RWPE1 (cell line): ENCODE measurements around the gene JPT1.

Experiments used
- CTCF ChIA-PET: fragments of 350-600 bp; sonication (Branson Sonifier 250); formaldehyde crosslinking; extraction: SDS; loops from one replicate; lab custom pipeline; 2021; lab: Yijun Ruan, JAX
- POLR2A ChIA-PET: fragments of 400-600 bp; formaldehyde crosslinking; extraction: SDS; loops from one replicate; lab custom pipeline; 2020; ENCODE audit warnings: antibody characterized with exemption; ENCODE audit not compliant: low non-redundant PET; lab: Yijun Ruan, JAX
- DNase-seq: peaks from one replicate; pipeline ENCODE4 v3.0.0; 2012; ENCODE audit warnings: low spot score
- H3K27ac ChIP-seq: fragments of 450-650 bp; 2 replicates; pipeline ENCODE4 v1.5.1; 2017
- TF ChIP-seq, protein P1 (sequence below): fragments of 450-650 bp; conservative IDR thresholded peaks from 2 replicates; pipeline ENCODE4 v1.5.1; 2017; ENCODE audit warnings: low read depth, mild to moderate bottlenecking

Gene JPT1

GRCh38 chr17:75152523-75152921 lies 1.8 kb downstream of the JPT1 start:
- ChIA-PET CTCF (interaction anchor here (0.6 kb wide), 1 partner anchor 165 kb away, joined by 4 read pairs; no protein-coding TSS in a partner anchor), POLR2A (no interaction called here)
- TF ChIP-seq, protein P1, sequence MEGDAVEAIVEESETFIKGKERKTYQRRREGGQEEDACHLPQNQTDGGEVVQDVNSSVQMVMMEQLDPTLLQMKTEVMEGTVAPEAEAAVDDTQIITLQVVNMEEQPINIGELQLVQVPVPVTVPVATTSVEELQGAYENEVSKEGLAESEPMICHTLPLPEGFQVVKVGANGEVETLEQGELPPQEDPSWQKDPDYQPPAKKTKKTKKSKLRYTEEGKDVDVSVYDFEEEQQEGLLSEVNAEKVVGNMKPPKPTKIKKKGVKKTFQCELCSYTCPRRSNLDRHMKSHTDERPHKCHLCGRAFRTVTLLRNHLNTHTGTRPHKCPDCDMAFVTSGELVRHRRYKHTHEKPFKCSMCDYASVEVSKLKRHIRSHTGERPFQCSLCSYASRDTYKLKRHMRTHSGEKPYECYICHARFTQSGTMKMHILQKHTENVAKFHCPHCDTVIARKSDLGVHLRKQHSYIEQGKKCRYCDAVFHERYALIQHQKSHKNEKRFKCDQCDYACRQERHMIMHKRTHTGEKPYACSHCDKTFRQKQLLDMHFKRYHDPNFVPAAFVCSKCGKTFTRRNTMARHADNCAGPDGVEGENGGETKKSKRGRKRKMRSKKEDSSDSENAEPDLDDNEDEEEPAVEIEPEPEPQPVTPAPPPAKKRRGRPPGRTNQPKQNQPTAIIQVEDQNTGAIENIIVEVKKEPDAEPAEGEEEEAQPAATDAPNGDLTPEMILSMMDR, result no peak
- no peak overlapping the region for H3K27ac ChIP-seq
- no peak for DNase-seq

DNA sequence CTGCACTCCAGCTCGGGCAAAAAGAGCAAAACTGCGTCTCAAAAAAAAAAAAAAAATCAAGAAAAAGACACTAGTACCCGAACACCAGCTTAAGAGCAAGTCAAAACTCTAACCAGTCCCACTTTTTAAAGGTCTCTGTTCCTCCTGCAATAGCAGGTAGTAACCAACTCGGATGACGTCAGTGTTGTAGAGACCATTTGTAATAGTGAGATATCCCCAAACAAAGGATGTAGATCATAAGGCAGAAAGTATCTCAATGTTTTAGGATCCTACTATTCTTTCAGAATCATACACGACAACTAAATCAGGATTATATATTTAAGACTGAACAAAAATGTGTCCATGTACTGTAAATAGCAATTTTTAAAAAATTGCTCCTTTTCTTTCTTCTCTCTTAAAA lies 2.4 kb downstream of the JPT1 start:
- ChIA-PET POLR2A (no interaction called here), CTCF (interaction anchor here (1.0 kb wide), 1 partner anchor 21 kb away, joined by 4 read pairs; no protein-coding TSS in a partner anchor)
- H3K27ac ChIP-seq, result peak overlapping the region; percentile 54
- DNase-seq, result peak; percentile 21
- TF ChIP-seq, protein P1, result no peak

DNA sequence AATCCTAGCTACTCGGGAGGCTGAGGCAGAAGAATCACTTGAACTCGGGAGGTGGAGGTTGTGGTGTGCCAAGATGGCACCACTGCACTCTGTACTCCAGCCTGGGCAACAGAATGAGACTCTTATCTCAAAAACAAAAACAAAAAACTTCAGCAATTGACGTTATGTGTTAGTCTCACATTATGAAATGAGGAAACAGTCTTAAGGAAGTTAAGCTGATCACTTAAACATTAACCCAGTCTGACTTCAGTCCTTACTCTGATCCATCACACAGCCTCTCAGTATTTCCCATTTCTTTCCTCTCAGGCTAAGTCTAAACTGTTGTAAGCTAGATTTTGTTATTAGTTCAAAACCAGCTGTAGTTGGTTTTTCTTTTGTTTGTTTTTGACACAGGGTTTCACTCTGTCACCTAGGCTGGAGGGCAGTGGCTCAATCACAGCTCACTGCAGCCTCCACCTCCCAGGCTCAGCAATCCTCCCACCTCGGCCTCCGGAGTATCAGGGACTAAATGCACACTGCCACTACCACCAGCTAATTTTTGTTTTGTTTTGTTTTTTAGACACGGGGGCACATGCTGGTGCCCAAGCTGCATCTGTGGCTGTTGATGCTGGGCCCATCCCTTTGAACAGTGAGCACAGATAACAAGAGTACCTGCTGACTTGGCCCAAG lies 6.3 kb downstream of the JPT1 start:
- ChIA-PET POLR2A (no interaction called here), CTCF (interaction anchor here (0.6 kb wide), 2 partner anchors 54 to 360 kb away, joined by 3 to 6 read pairs; no protein-coding TSS in a partner anchor)
- peak overlapping the region; percentile 51 for H3K27ac ChIP-seq
- TF ChIP-seq, protein P1, result no peak
- no peak for DNase-seq

DNA sequence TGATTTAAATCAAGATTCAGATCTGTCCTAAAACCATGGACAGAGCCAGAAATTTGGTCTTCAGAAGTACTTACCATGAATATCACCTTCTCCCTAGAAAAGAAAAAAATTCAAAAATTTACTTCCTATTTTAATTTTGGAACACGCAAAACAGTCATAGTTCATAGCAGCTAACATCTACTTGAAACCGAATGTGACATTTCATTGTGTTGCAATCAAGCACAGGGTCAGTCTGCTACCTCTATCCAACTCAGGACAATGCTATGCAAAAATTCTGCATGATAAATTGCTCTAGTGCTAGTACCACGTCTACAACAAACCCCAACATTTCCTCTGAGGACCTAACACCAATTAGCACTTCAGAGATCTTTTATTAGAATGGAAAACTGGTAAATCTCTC lies 7.7 kb downstream of the JPT1 start:
- POLR2A ChIA-PET, result no interaction called here
- CTCF ChIA-PET, result interaction anchor here (0.7 kb wide), 1 partner anchor 81 kb away, joined by 4 read pairs; no protein-coding TSS in a partner anchor
- TF ChIP-seq, protein P1, result no peak
- H3K27ac ChIP-seq, result no peak overlapping the region
- DNase-seq, result no peak

GRCh38 chr17:75144816-75145512 lies 9.3 kb downstream of the JPT1 start:
- TF ChIP-seq, protein P1, result no peak
- CTCF ChIA-PET, result interaction anchor here (0.9 to 1.9 kb wide), 3 partner anchors 8 to 31 kb away, joined by 3 to 9 read pairs (median 3); partner anchors contain the start of gene NT5C
- POLR2A ChIA-PET, result interaction anchor here (0.6 kb wide), 1 partner anchor 39 kb away, joined by 7 read pairs; no protein-coding TSS in a partner anchor
- H3K27ac ChIP-seq, result peak overlapping the region; percentile 27
- DNase-seq, result no peak

- POLR2A ChIA-PET, result no interaction called here
- TF ChIP-seq, protein P1, result no peak
- DNase-seq, result no peak
- peak overlapping the region; percentile 34; the same call in 1 of the 2 replicates for H3K27ac ChIP-seq
- CTCF ChIA-PET, result no interaction called here
Observed at GRCh38 chr17:75142236-75142971, 11.9 kb downstream of the JPT1 start.
